HG02763 (cell line): ENCODE measurements around the gene CASS4.

Experiments used
- ATAC-seq: cut with Tn5 transposase; IDR thresholded peaks from one replicate; pipeline ENCODE4 v1.9.1; 2021; ENCODE audit warnings: mild to moderate bottlenecking, moderate library complexity; ENCODE audit not compliant: unreplicated experiment

Gene CASS4

DNA sequence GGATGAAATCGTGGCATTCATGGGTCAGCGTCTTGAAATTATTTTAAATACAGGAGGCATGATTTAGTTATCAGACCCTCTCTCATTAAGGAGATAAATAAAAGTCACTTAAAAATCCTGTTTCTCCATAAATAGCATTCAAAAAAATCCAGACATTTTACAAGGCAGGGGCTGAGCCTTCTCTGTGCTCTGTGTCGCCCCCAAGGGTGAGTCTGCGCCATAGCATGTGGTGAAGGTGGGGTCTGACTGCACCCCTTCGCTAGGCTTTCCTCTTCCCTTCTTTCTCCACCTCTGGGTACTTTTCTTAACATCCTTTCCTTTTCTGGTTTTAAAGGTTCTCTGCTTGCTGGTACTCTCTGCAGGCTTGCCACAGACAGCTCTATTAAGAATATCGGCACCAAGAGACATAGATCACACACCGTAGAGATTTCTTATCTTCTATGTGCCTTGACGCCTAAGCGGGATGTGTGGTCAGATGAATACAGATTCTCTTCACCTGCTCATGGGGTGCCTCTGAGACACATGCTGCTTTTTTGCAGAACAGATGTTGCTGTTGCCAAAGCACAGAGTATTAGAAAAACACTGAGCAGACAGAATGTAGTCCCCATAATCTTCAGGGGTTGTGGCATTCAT lies 92.4 kb downstream of the CASS4 start:
- ATAC-seq: no peak

GRCh38 chr20:56506103-56506502 lies 94.0 kb downstream of the CASS4 start:
- no peak for ATAC-seq
